K562 (cell line): ENCODE measurements around the gene DBP. TPM values are rescaled to one million over a fixed set of nuclear protein-coding genes. Genes with fewer than 3 reads are reported as not detected.

ENCODE experiments used
- CBX3 ChIP-seq, 2 experiments: IDR thresholded peaks; 1 replicate in 1 of 2; 2 replicates in 1 of 2; pipeline ENCODE4 v1.6.1; 2012; ENCODE audit warnings: inconsistent platforms in 2 of 2, low read length in 2 of 2, borderline replicate concordance in 1 of 2, control low read depth in 1 of 2
- FOSL1 ChIP-seq: fragments of 200-800 bp; sonication (Bioruptor generic); conservative IDR thresholded peaks from 2 replicates; pipeline ENCODE4 v1.6.1; 2016; ENCODE audit warnings: missing genetic modification characterization, missing compliant biosample characterization
- FOXA3 ChIP-seq, 2 experiments: fragments of 450-650 bp in 1 of 2; sonication (generic) in 1 of 2; formaldehyde crosslinking; IDR thresholded peaks in 1 of 2; conservative IDR thresholded peaks in 1 of 2; 2 replicates each; pipeline versions ENCODE4 v1.4.0 to v1.8.0; 2020 to 2022; ENCODE audit warnings: mild to moderate bottlenecking in 2 of 2, missing genetic modification reagents in 1 of 2
- FOXP1 ChIP-seq: sonication (generic); formaldehyde crosslinking; IDR thresholded peaks from 2 replicates; pipeline ENCODE4 v1.8.0; 2022; ENCODE audit warnings: mild to moderate bottlenecking, missing genetic modification reagents
- MTA2 ChIP-seq: fragments of 450-650 bp; IDR thresholded peaks from 2 replicates; pipeline ENCODE4 v1.6.1; 2016; ENCODE audit warnings: low read depth
- NR1H2 ChIP-seq: sonication (generic); formaldehyde crosslinking; IDR thresholded peaks from 2 replicates; pipeline ENCODE4 v1.4.0; 2020; ENCODE audit warnings: mild to moderate bottlenecking, missing genetic modification reagents
- NR2C1 ChIP-seq, 2 experiments: fragments of 450-650 bp; IDR thresholded peaks; 2 replicates each; pipeline ENCODE4 v1.6.1; 2017; ENCODE audit warnings: mild to moderate bottlenecking in 2 of 2, antibody characterized with exemption in 1 of 2, inconsistent platforms in 1 of 2, missing compliant biosample characterization in 1 of 2, missing genetic modification characterization in 1 of 2
- RBFOX2 ChIP-seq: fragments of 200-400 bp; formaldehyde crosslinking; IDR thresholded peaks from 2 replicates; pipeline ENCODE4 v1.6.1; 2017; ENCODE audit warnings: low read depth, mild to moderate bottlenecking, low read length, moderate library complexity
- RBM25 ChIP-seq: fragments of 200-400 bp; formaldehyde crosslinking; IDR thresholded peaks from 2 replicates; pipeline ENCODE4 v1.6.1; 2018; ENCODE audit warnings: low read length, low read depth, moderate library complexity; ENCODE audit not compliant: severe bottlenecking
- SRSF7 ChIP-seq: fragments of 200-400 bp; formaldehyde crosslinking; optimal IDR thresholded peaks from 2 replicates; pipeline ENCODE3; 2017; ENCODE audit warnings: mild to moderate bottlenecking, low read depth, low read length
- XRCC5 ChIP-seq: fragments of 200-400 bp; formaldehyde crosslinking; IDR thresholded peaks from 2 replicates; pipeline ENCODE4 v1.6.1; 2017; ENCODE audit warnings: low read depth, mild to moderate bottlenecking, low read length
- ZC3H8 ChIP-seq: fragments of 450-650 bp; IDR thresholded peaks from 2 replicates; pipeline ENCODE4 v1.6.1; 2017
- ZNF124 ChIP-seq: sonication (generic); formaldehyde crosslinking; IDR thresholded peaks from 2 replicates; pipeline ENCODE4 v1.8.1; 2022; ENCODE audit warnings: missing genetic modification reagents
- ZNF23 ChIP-seq: fragments of 250-450 bp; sonication (Bioruptor Pico); IDR thresholded peaks from 2 replicates; pipeline ENCODE4 v1.4.0; 2020; ENCODE audit warnings: mild to moderate bottlenecking
- ZNF263 ChIP-seq: sonication (generic); formaldehyde crosslinking; IDR thresholded peaks from 2 replicates; pipeline ENCODE4 v1.8.0; 2022; ENCODE audit warnings: mild to moderate bottlenecking, missing genetic modification reagents, borderline replicate concordance
- ZNF347 ChIP-seq: fragments of 450-650 bp; formaldehyde crosslinking; IDR thresholded peaks from 2 replicates; pipeline ENCODE4 v1.4.0; 2020; ENCODE audit warnings: low read depth, mild to moderate bottlenecking, moderate library complexity
- ZNF644 ChIP-seq: fragments of 200-800 bp; sonication (Bioruptor generic); IDR thresholded peaks from 2 replicates; pipeline ENCODE4 v1.6.1; 2016; ENCODE audit warnings: low read depth, missing genetic modification characterization, missing compliant biosample characterization
- ZNF707 ChIP-seq: fragments of 250-450 bp; sonication (Bioruptor Pico); conservative IDR thresholded peaks from 2 replicates; pipeline ENCODE4 v1.8.0; 2022; ENCODE audit warnings: inconsistent platforms, mild to moderate bottlenecking, moderate library complexity
- polyA plus RNA-seq, 8 experiments: library from polyadenylated mRNA; depleted of rRNA in 4 of 8; stranded (reverse) in 5 of 8; unstranded in 3 of 8; fragments of >200 nt; fragmentation: Nextera tagmentation in 2 of 8; fragmentation: Illumina TruSeq in 1 of 8; extraction: Ambion mirVana in 2 of 8; extraction: Trizol in 1 of 8; gene quantifications; 2 replicates each; pipeline versions ENCODE4 v1.2.1 to v1.2.3, GENCODE V29; 2011 to 2014; ENCODE audit warnings: inconsistent platforms in 1 of 8, missing spikeins in 1 of 8
- total RNA-seq, 7 experiments: library from RNA; depleted of rRNA in 6 of 7; stranded (reverse); fragments of >200 nt in 6 of 7; fragmentation: Illumina TruSeq in 2 of 7; extraction: Trizol in 2 of 7; gene quantifications; 2 replicates each; pipeline versions ENCODE4 v1.2.1 to v1.2.3, GENCODE V29; 2011 to 2021; ENCODE audit warnings: low replicate concordance in 1 of 7
- TF ChIP-seq, protein P1 (sequence below): IDR thresholded peaks from 2 replicates; pipeline ENCODE4 v1.6.1; 2012; ENCODE audit warnings: low read depth, low read length, improper control_type of control experiment, borderline replicate concordance
- TF ChIP-seq, protein P2 (sequence below): fragments of 150-350 bp; conservative IDR thresholded peaks from 2 replicates; pipeline ENCODE4 v1.6.1; 2014; ENCODE audit warnings: low read length
- TF ChIP-seq, protein P3 (sequence below): fragments of 250-450 bp; sonication (Bioruptor Pico); IDR thresholded peaks from 2 replicates; pipeline ENCODE4 v1.8.0; 2021; ENCODE audit warnings: mild to moderate bottlenecking, moderate library complexity

Gene DBP
- total and polyA plus RNA-seq, 9 of the 15 experiments (the other 6 are each of a cell fraction or from before 2014, with no cell fraction given) = 0.25 to 5.5 (median 1.8) TPM

DNA sequence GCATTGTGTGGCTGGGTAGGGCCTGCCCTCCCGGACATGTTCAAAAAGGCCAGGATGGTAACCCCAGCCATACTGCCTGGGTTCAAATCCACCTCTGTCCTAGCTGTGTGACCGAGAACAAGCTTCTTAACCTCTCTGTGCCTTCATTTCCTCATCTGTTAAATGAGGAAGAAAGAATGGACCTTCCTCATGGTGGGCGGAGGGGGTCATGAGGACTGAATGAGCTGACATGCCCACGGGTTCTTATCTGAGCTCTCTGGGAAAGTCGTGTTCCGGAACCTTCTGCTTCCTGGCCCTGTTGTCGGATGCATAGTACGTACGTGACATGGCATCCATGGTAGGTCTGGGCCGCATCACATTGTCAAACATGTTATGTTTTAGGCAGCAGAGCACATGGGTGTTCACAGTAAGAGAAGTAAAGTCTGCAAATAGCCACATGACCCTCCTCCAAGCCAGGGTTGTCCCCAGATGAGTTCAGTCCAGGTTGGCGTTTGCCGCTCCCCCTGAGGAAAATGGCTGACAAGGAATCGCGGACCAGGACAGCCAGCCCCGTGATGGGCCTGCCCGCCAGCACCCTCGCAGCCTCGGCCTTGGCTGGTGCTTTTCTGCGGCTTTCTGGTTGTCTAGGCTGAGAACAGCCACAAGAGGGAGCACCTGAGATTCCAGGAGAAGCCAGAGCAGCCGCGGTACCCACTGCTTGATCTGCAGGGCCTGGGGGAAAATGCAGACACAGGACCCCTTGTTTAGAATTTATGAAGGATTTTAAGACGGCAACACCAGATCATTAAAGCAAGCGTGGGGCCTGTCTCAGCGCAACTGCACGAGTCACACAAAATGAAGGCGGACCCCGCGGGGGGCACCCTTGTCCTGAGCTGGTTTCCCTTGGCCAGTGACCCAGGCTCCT lies 38.0 kb upstream of the DBP start (continued):
- no peak for TF ChIP-seq ZC3H8
- TF ChIP-seq, protein P1, sequence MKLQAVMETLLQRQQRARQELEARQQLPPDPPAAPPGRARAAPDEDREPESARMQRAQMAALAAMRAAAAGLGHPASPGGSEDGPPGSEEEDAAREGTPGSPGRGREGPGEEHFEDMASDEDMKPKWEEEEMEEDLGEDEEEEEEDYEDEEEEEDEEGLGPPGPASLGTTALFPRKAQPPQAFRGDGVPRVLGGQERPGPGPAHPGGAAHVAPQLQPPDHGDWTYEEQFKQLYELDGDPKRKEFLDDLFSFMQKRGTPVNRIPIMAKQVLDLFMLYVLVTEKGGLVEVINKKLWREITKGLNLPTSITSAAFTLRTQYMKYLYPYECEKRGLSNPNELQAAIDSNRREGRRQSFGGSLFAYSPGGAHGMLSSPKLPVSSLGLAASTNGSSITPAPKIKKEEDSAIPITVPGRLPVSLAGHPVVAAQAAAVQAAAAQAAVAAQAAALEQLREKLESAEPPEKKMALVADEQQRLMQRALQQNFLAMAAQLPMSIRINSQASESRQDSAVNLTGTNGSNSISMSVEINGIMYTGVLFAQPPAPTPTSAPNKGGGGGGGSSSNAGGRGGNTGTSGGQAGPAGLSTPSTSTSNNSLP = no peak
- no peak for TF ChIP-seq MTA2
- no peak for TF ChIP-seq NR1H2
- TF ChIP-seq, protein P2, sequence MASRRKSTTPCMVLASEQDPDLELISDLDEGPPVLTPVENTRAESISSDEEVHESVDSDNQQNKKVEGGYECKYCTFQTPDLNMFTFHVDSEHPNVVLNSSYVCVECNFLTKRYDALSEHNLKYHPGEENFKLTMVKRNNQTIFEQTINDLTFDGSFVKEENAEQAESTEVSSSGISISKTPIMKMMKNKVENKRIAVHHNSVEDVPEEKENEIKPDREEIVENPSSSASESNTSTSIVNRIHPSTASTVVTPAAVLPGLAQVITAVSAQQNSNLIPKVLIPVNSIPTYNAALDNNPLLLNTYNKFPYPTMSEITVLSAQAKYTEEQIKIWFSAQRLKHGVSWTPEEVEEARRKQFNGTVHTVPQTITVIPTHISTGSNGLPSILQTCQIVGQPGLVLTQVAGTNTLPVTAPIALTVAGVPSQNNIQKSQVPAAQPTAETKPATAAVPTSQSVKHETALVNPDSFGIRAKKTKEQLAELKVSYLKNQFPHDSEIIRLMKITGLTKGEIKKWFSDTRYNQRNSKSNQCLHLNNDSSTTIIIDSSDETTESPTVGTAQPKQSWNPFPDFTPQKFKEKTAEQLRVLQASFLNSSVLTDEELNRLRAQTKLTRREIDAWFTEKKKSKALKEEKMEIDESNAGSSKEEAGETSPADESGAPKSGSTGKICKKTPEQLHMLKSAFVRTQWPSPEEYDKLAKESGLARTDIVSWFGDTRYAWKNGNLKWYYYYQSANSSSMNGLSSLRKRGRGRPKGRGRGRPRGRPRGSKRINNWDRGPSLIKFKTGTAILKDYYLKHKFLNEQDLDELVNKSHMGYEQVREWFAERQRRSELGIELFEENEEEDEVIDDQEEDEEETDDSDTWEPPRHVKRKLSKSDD = no peak
- no peak for TF ChIP-seq ZNF347
- 0 out of 2 replicates have a peak, but pooled peaks have one; percentile 25 for TF ChIP-seq RBFOX2
- no peak for TF ChIP-seq FOSL1 (tag)
- no peak for TF ChIP-seq ZNF124 (CRISPR knock-in tag)
- TF ChIP-seq CBX3 (IDR thresholded peaks at IDR 0.05; ENCODE audit: borderline replicate concordance in 1 of 2, low read length in 2 of 2) = no peak
- 0 out of 2 replicates have a peak, but pooled peaks have one; percentile 47 for TF ChIP-seq XRCC5
- TF ChIP-seq, protein P3, sequence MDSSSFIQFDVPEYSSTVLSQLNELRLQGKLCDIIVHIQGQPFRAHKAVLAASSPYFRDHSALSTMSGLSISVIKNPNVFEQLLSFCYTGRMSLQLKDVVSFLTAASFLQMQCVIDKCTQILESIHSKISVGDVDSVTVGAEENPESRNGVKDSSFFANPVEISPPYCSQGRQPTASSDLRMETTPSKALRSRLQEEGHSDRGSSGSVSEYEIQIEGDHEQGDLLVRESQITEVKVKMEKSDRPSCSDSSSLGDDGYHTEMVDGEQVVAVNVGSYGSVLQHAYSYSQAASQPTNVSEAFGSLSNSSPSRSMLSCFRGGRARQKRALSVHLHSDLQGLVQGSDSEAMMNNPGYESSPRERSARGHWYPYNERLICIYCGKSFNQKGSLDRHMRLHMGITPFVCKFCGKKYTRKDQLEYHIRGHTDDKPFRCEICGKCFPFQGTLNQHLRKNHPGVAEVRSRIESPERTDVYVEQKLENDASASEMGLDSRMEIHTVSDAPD (CRISPR knock-in tag) = no peak
- TF ChIP-seq FOXA3 (CRISPR knock-in tag; conservative IDR thresholded peaks at IDR 0.05 in 1 of 2, IDR thresholded peaks at IDR 0.05 in 1 of 2) = 0 out of 4 replicates have a peak, but pooled peaks of 1 of the 2 experiments have one; percentile 29
- peak; percentile 78; the same call in 1 of the 2 replicates for TF ChIP-seq ZNF263 (CRISPR knock-in tag)
- no peak for TF ChIP-seq SRSF7
- TF ChIP-seq FOXP1 (CRISPR knock-in tag) = 0 out of 2 replicates have a peak, but pooled peaks have one; percentile 70
- no peak for TF ChIP-seq ZNF23
- no peak for TF ChIP-seq ZNF707 (CRISPR knock-in tag)
- no peak for TF ChIP-seq ZNF644 (tag)
- no peak for TF ChIP-seq RBM25
- no peak for TF ChIP-seq NR2C1 (IDR thresholded peaks at IDR 0.05)
- TF ChIP-seq NR2C1 (tag; IDR thresholded peaks at IDR 0.05) = no peak
